MM.1S (cell line): ENCODE measurements around the gene TIMP2.

ENCODE experiments used
- CTCF ChIP-seq: fragments of 300-600 bp; sonication (generic); IDR thresholded peaks from 2 replicates; pipeline ENCODE4 v1.5.1; 2016; ENCODE audit warnings: antibody characterized with exemption, low read length, mixed read lengths
- EZH2phosphoT487 ChIP-seq: fragments of 300-600 bp; sonication (generic); IDR thresholded peaks from 2 replicates; pipeline ENCODE4 v1.6.1; 2018; ENCODE audit warnings: antibody characterized with exemption, low read length

GRCh38 chr17:78857266-78857665 lies 67.9 kb downstream of the TIMP2 start:
- no peak for TF ChIP-seq CTCF
- no peak for TF ChIP-seq EZH2phosphoT487
